ENCODE measurements around the gene PRR33. TPM values are rescaled to one million over a fixed set of nuclear protein-coding genes. Genes with fewer than 3 reads are reported as not detected.

The PRR33 gene
- total RNA-seq, 1 donor from 2014 or later = not detected

DNA sequence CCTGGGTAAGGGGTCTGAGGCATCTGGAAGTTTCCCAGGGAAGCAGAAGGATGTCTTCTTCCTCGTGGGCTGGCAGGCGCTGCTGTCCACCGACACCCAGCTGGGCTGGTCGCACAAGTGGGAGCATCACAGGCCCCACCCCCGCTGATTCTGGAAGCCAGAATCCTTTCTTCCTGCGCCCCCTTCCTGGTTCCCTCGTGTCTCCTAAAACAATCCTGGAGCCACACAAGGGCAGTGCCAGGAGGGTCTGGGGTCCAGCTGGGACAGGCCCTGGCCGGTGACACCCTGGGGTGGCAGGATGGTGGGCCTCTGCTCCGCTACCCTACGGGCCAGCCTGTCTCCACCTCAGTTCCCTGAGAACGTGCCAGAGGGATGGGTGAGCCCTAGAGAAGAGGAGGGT lies 34.6 kb downstream of the PRR33 start:
- Mint-ChIP-seq H3K4me3 (ENCODE audit: unreplicated experiment) (no peak overlapping the region), H3K27me3 (ENCODE audit: unreplicated experiment) (peaks cover 5% of the 10 kb centered on the region), H3K9me3 (ENCODE audit: unreplicated experiment) (no peaks in the 10 kb centered on the region), H3K4me1 (ENCODE audit: unreplicated experiment) (no peaks in the 10 kb centered on the region), H3K36me3 (ENCODE audit: low read depth, unreplicated experiment) (no peaks in the 10 kb centered on the region), H3K27ac (ENCODE audit: unreplicated experiment) (no peak overlapping the region)
- TF ChIP-seq, protein P1, sequence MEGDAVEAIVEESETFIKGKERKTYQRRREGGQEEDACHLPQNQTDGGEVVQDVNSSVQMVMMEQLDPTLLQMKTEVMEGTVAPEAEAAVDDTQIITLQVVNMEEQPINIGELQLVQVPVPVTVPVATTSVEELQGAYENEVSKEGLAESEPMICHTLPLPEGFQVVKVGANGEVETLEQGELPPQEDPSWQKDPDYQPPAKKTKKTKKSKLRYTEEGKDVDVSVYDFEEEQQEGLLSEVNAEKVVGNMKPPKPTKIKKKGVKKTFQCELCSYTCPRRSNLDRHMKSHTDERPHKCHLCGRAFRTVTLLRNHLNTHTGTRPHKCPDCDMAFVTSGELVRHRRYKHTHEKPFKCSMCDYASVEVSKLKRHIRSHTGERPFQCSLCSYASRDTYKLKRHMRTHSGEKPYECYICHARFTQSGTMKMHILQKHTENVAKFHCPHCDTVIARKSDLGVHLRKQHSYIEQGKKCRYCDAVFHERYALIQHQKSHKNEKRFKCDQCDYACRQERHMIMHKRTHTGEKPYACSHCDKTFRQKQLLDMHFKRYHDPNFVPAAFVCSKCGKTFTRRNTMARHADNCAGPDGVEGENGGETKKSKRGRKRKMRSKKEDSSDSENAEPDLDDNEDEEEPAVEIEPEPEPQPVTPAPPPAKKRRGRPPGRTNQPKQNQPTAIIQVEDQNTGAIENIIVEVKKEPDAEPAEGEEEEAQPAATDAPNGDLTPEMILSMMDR (IDR thresholded peaks at IDR 0.05; ENCODE audit: unreplicated experiment) = no peak
- DNase-seq (ENCODE audit: low spot score) = no peak

DNA sequence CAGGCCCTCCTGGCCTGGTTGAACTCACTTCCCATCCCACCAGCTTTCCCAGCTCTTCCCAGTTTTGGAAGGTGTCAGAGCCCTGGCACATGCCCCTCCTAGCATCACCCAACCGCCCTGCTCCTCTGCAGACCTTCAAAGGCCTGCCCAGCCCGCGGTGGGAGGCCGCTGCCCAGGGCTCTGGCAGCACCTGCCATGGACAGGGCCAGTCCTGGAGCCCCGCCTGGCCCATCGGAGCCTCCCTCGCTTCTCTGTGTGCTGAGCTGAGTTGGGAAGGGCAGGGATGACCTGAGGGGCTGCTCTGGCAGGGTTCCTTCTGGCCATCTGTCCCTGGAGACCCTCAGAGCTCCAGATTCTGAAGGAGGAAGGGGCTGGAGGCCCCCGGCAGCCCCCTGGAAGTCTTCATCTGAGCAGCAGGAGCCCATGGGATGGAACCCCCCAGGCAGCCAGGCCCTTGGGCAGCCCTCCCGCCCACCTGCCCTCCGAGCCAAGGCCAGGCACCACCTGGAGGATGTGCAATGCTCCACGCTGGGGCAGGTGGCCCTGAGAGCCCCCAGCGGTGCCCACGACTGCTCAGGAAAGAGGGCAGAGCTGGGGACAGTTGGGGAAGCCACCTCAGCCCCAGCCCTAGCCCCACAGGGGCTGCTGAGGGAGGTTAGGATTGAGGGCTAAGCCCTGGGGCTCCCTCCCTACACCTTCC lies 35.2 kb downstream of the PRR33 start:
- Mint-ChIP-seq H3K27me3 (ENCODE audit: unreplicated experiment) (peaks cover 6% of the 10 kb centered on the region), H3K36me3 (ENCODE audit: low read depth, unreplicated experiment) (no peaks in the 10 kb centered on the region), H3K4me3 (ENCODE audit: unreplicated experiment) (no peak overlapping the region), H3K27ac (ENCODE audit: unreplicated experiment) (no peak overlapping the region), H3K9me3 (ENCODE audit: unreplicated experiment) (no peaks in the 10 kb centered on the region), H3K4me1 (ENCODE audit: unreplicated experiment) (no peaks in the 10 kb centered on the region)
- TF ChIP-seq, protein P1 (IDR thresholded peaks at IDR 0.05; ENCODE audit: unreplicated experiment) = no peak
- no peak for DNase-seq (ENCODE audit: low spot score)

DNA sequence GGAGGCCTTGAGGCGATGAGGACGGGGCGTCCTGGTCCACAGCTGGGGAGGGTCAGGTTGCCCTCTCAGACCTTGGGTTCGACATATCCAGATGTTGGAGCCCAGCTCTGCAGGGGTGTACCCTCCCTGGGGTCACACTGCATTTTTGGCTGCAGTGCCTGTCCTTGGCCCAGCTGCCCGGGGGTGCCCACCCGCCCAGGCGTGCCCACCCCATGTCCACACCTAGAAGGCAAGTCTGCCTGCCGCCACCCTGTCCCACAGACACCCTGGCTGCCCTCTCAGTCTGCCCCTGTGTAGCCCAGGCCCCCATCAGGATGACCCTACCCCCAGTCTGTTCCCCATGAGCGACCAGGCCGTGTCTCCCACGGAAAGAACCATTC lies 35.8 kb downstream of the PRR33 start:
- TF ChIP-seq, protein P1 (IDR thresholded peaks at IDR 0.05; ENCODE audit: unreplicated experiment) = no peak
- no peaks in the 10 kb centered on the region for H3K36me3 Mint-ChIP-seq (ENCODE audit: low read depth, unreplicated experiment)
- H3K27me3 Mint-ChIP-seq (ENCODE audit: unreplicated experiment) = peaks cover 6% of the 10 kb centered on the region
- H3K9me3 Mint-ChIP-seq (ENCODE audit: unreplicated experiment) = no peaks in the 10 kb centered on the region
- no peak overlapping the region for H3K4me3 Mint-ChIP-seq (ENCODE audit: unreplicated experiment)
- DNase-seq (ENCODE audit: low spot score) = no peak
- no peak overlapping the region for H3K27ac Mint-ChIP-seq (ENCODE audit: unreplicated experiment)
- no peaks in the 10 kb centered on the region for H3K4me1 Mint-ChIP-seq (ENCODE audit: unreplicated experiment)

DNA sequence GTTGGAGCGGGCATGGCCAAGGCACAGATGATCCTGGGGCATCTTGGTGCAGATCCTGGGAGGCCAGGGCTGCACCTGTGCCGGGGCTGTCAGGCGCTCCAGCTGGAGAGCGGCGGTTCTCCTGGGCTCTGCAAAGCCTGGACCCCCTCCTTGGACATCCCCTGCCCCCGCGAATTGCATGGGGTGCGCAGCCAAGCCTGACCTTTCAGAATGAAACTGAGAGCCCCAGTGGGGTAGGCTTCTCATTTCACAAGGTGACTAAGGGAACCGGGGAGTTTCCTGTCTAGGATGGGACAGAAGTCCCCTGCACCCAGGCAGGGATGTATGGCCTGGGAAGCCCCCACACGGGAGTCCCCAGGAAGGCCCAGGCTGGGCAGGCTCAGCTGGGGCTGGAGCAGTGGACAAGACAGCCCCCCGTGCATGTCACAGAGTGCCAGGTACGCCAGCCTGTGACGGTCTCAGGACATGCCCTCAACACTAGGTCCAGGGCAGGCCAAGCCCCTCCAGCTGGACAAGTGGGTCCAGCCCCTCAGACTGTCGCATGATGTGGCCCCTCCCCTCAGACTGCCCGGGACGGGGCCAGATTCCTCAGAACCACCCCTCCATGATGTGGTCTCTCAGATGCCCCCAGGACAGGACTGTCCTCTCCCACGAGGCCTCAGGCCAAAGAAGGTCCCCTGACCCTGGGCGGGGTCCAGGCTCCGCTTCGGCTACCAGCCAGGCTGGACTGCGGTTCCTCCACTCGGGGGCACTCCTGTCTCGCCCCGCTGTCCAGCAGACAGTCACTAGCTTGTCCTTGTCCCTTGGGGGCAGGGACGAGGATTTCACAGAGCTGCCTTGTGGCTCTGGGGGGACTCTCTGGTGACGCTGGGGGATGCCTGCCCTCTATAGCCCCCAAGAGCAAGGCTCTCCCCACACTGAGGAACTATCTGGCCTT lies 36.5 kb downstream of the PRR33 start:
- H3K4me3 Mint-ChIP-seq (ENCODE audit: unreplicated experiment) = no peak overlapping the region

More for the DNA sequence above, 36.5 kb downstream of the PRR33 start:
- H3K27ac Mint-ChIP-seq (ENCODE audit: unreplicated experiment) = no peak overlapping the region
- no peaks in the 10 kb centered on the region for H3K9me3 Mint-ChIP-seq (ENCODE audit: unreplicated experiment)
- H3K4me1 Mint-ChIP-seq (ENCODE audit: unreplicated experiment) = no peaks in the 10 kb centered on the region
- H3K36me3 Mint-ChIP-seq (ENCODE audit: low read depth, unreplicated experiment) = no peaks in the 10 kb centered on the region
- H3K27me3 Mint-ChIP-seq (ENCODE audit: unreplicated experiment) = peaks cover 9% of the 10 kb centered on the region
- no peak for DNase-seq (ENCODE audit: low spot score)
- TF ChIP-seq, protein P1 (IDR thresholded peaks at IDR 0.05; ENCODE audit: unreplicated experiment) = no peak

Measured in endothelial cell (in vitro differentiated cells).